Activated CD8-positive, alpha-beta memory T cell treated with anti-CD3 and anti-CD28 coated beads, Interleukin-2, amount 10 ng/mL, durations not matched to agents 7 days and 5 days (primary cell): Measurements from ENCODE around the gene ZFAND6. TPM values are rescaled to one million over a fixed set of nuclear protein-coding genes. Genes with fewer than 3 reads are reported as not detected.
"Not testable (repeated sequence)": the region's sequence is repeated elsewhere in the genome, so short reads cannot be mapped to it uniquely, and the experiment has no call there.

Experiments
- ATAC-seq: fragments of 150-1000 bp; cut with Tn5 transposase; one replicate; pipeline ENCODE4 v1.10.0; 2021; ENCODE audit warnings: moderate library complexity
- CTCF ChIA-PET: fragments of 350-600 bp; sonication (Branson Sonifier 250); formaldehyde crosslinking; loops from one replicate; lab custom pipeline; 2021; ENCODE audit warnings: antibody characterized with exemption; lab: Charles Lee
- DNase-seq: peaks from one replicate; pipeline ENCODE4 v3.0.0-alpha.2; 2020
- H3K27ac Mint-ChIP-seq: one replicate; pipeline ENCODE4 v1.8.0; 2021; ENCODE audit warnings: mild to moderate bottlenecking, mixed read lengths
- H3K27me3 Mint-ChIP-seq: one replicate; pipeline ENCODE4 v1.8.0; 2021; ENCODE audit warnings: mixed read lengths
- H3K36me3 Mint-ChIP-seq: one replicate; pipeline ENCODE4 v1.8.0; 2021; ENCODE audit warnings: mild to moderate bottlenecking, mixed read lengths
- H3K4me1 Mint-ChIP-seq: one replicate; pipeline ENCODE4 v1.8.0; 2021; ENCODE audit warnings: mixed read lengths
- H3K4me3 Mint-ChIP-seq: one replicate; pipeline ENCODE4 v1.8.0; 2021; ENCODE audit warnings: mild to moderate bottlenecking, moderate library complexity, mixed read lengths
- H3K9me3 Mint-ChIP-seq: one replicate; pipeline ENCODE4 v1.8.0; 2022; ENCODE audit warnings: low read depth, mixed read lengths
- total RNA-seq, 2 experiments: library from RNA; stranded (reverse); gene quantifications; one replicate each; pipeline ENCODE4 v1.2.3, GENCODE V29; 2021

The ZFAND6 gene
- total RNA-seq, 2 experiments from 2014 or later, result 36.7 to 42.1 TPM

DNA sequence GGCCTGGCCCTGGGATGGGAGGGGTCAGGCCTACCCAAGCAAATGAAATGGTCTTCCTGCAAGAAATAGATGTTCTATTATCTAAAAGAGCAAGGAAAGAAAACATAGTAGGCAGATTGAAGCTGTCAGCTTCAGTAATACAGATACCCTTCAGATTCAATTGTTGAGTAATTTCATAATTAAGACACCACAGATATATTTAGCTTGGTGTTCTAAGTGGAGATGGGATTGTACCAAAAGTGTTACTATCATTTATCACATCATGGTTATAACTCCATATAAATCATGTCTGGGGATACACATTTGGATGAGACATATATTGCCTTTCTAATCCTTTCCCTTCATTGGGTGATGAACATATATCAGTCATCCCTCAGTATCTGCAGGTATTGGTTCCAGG, 51.4 kb downstream of the ZFAND6 start:
- CTCF ChIA-PET, result no interaction called here

DNA sequence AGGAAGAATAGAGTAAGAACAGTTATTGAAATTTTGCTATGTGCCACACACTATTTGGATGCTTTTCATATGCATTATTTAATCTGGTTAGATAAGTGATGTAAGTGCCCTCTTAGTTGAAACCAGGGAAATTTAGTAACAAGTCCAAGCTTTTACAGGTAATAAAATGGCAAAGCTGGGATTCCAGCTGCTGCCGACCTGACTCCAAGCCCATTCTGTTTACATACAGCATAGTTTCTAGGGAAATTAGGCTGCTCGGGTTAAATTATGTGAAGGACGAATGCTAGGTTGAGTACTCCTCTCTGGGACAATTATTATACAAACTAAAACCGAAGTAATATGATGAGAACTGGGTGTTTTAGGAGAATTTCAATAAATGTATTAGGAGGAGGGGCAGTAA, 54.6 kb downstream of the ZFAND6 start:
- no peak overlapping the region for H3K27ac Mint-ChIP-seq
- DNase-seq (no peak), ATAC-seq (no peak)
- no peaks in the 10 kb centered on the region for H3K9me3 Mint-ChIP-seq
- peaks cover 1% of the 10 kb centered on the region for H3K36me3 Mint-ChIP-seq
- peaks cover 4% of the 10 kb centered on the region for H3K4me1 Mint-ChIP-seq
- no peaks in the 10 kb centered on the region for H3K27me3 Mint-ChIP-seq
- H3K4me3 Mint-ChIP-seq, result no peak overlapping the region
- CTCF ChIA-PET, result no interaction called here

More for the DNA sequence above, 51.4 kb downstream of the ZFAND6 start:
- no peak for ATAC-seq
- H3K27me3 Mint-ChIP-seq, result no peaks in the 10 kb centered on the region
- peaks cover 6% of the 10 kb centered on the region for H3K4me1 Mint-ChIP-seq
- peaks cover 5% of the 10 kb centered on the region for H3K36me3 Mint-ChIP-seq
- no peaks in the 10 kb centered on the region for H3K9me3 Mint-ChIP-seq
- no peak overlapping the region for H3K4me3 Mint-ChIP-seq
- DNase-seq, result no peak
- no peak overlapping the region for H3K27ac Mint-ChIP-seq

DNA sequence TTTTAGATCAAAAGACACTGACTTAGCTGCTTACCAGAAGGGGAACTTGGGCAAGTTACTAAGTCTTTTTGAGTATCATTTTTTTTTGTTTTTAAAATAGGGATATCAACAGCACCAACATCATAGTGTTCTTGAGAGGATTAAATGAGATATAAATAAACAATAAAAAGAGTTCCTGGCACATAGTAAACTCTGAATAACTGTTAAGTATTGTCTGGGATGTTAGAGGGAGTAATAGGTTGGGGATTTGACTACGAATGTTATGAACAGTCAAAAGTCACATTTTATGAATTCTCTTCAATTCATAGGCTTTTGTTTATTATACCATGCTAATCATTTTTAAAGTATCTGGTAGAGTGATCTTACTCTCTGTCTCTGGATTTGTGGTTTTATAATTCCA, 55.5 kb downstream of the ZFAND6 start:
- ATAC-seq (no peak), DNase-seq (no peak)
- Mint-ChIP-seq H3K4me3 (no peak overlapping the region), H3K36me3 (no peaks in the 10 kb centered on the region), H3K9me3 (no peaks in the 10 kb centered on the region), H3K27me3 (no peaks in the 10 kb centered on the region), H3K27ac (no peak overlapping the region), H3K4me1 (no peaks in the 10 kb centered on the region)
- CTCF ChIA-PET, result no interaction called here

DNA sequence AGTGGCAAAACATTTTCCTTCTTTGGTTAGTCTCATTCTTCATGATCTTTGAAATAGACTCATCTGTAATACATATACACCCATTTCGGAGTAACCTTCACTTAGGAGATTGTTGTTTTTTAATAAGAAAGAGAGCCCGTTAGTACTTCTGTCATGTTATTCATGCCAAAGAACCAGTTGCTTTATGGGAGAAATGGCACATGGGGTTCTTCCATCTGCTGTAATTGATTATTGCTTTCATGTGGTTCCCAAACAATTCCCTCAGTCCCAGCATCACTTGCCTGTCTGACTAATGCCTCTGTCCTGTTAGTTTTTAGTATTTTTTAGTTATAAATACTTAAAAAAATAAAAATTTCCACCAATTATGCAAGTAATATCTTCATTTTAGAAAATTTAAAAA, 59.5 kb downstream of the ZFAND6 start:
- no peaks in the 10 kb centered on the region for H3K27me3 Mint-ChIP-seq
- peaks cover 15% of the 10 kb centered on the region for H3K36me3 Mint-ChIP-seq
- ATAC-seq (no peak), DNase-seq (no peak)
- no peak overlapping the region for H3K27ac Mint-ChIP-seq
- no peaks in the 10 kb centered on the region for H3K9me3 Mint-ChIP-seq
- no peaks in the 10 kb centered on the region for H3K4me1 Mint-ChIP-seq
- H3K4me3 Mint-ChIP-seq, result no peak overlapping the region
- CTCF ChIA-PET, result no interaction called here

DNA sequence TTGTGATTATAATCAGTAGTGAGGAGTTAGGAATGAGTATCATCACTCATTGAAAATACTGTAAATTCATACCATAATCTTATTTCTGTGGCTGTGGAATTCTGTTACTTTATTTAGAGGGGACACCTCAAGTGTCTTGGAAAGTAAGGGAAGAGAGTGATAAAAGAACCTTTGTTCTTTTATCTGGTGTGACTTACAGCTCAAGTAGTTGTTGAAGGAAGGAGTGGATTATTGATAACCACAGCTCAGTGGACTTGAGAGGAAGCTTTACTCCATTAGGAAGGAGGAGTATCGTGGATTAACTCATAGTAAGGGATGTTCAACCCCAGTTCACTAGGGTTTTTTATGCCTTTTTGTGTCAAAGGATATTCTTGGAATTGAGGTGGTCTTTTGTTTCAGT, 61.2 kb downstream of the ZFAND6 start:
- ATAC-seq (no peak), DNase-seq (no peak)
- no peak overlapping the region for H3K27ac Mint-ChIP-seq
- no peaks in the 10 kb centered on the region for H3K9me3 Mint-ChIP-seq
- H3K4me3 Mint-ChIP-seq, result no peak overlapping the region
- peaks cover 19% of the 10 kb centered on the region for H3K36me3 Mint-ChIP-seq
- CTCF ChIA-PET, result no interaction called here
- peaks cover under 1% of the 10 kb centered on the region for H3K4me1 Mint-ChIP-seq
- H3K27me3 Mint-ChIP-seq, result no peaks in the 10 kb centered on the region

DNA sequence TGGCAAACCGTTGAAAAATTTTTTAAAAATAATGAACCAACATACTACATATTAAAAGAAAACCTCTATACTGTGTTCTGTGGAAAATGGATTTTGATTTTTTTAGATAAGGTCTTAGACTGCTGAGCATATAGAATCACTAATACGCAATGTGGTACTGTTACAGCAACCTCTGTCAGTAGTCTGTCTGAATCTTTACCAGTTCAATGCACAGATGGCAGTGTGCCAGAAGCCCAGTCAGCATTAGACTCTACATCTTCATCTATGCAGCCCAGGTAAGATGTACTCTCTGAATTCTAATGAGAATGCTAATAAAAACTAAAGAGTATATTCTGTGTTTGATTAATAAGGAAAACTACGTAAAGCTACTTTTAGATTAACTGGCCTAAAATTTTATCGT, 62.1 kb downstream of the ZFAND6 start:
- CTCF ChIA-PET, result no interaction called here
- Mint-ChIP-seq H3K27me3 (no peaks in the 10 kb centered on the region), H3K27ac (no peak overlapping the region), H3K4me3 (no peak overlapping the region), H3K36me3 (peaks cover 29% of the 10 kb centered on the region), H3K4me1 (peaks cover 9% of the 10 kb centered on the region), H3K9me3 (no peaks in the 10 kb centered on the region)
- DNase-seq (no peak), ATAC-seq (no peak)

DNA sequence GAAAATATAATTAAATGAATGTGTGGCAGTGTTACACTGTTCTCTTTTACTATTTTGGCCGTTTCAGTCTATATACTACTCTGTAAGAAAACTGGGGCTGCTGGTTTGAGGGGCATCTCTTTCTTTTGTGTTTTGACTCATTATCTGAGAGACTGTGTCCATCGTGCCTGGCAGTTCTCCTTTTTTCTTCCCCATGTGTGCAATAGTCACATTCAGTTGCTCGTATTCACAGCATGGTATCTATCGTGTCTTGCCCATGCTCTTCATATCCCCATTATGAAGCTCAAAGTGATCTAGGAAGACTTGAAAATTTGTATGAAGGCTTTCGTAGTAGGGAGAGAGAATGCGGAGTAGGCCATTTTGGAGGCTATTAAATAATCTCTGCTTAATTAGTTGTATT, 63.6 kb downstream of the ZFAND6 start:
- no peak overlapping the region for H3K27ac Mint-ChIP-seq
- H3K27me3 Mint-ChIP-seq, result no peaks in the 10 kb centered on the region
- CTCF ChIA-PET, result interaction anchor here (0.6 kb wide), 1 partner anchor 959 kb away, joined by 3 read pairs; no protein-coding TSS in a partner anchor
- ATAC-seq, result no peak
- H3K4me1 Mint-ChIP-seq, result peaks cover 11% of the 10 kb centered on the region
- no peak for DNase-seq
- no peaks in the 10 kb centered on the region for H3K9me3 Mint-ChIP-seq
- H3K4me3 Mint-ChIP-seq, result no peak overlapping the region
- H3K36me3 Mint-ChIP-seq, result peaks cover 29% of the 10 kb centered on the region

DNA sequence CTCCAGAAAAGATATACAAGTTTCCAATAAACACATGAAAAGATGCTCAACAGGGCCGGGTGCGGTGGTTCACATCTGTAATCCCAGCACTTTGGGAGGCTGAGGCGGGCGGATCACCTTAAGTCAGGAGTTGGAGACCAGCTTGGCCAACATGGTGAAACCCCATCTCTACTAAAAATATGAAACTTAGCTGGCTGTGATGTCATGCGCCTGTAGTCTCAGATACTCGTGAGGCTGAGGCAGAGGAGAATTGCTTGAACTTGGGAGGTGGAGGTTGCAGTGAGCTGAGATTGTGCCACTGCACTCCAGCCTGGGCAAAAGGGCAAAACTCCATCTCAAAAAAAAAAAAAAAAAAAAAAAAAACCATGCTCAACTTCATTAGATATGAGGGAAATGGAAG, 67.8 kb downstream of the ZFAND6 start:
- H3K4me3 Mint-ChIP-seq, H3K9me3 Mint-ChIP-seq, H3K27ac Mint-ChIP-seq, H3K27me3 Mint-ChIP-seq, CTCF ChIA-PET, ATAC-seq, DNase-seq: not testable (repeated sequence)
- H3K4me1 Mint-ChIP-seq, result peaks cover 11% of the 10 kb centered on the region
- H3K36me3 Mint-ChIP-seq, result peaks cover 31% of the 10 kb centered on the region

DNA sequence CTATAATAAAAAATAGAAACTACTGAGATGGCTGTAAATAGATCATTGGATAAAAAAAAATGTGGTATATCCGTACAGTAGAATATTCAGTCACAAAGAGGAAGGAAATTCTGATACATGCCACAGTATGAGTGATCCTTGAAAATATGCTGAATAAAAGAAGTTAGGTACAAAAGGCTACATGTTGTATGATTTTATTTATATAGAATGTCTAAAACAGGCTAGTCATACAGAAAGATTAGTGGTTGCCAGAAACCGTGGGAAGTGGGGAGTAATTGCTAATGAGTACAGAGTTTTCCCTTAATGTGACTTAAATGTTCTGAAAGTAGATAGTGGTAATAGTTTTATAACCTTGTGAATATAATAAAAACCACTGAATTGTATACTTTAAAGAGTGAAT, 68.4 kb downstream of the ZFAND6 start:
- CTCF ChIA-PET, result no interaction called here
- no peak for ATAC-seq
- Mint-ChIP-seq H3K4me1 (peaks cover 11% of the 10 kb centered on the region), H3K27ac (no peak overlapping the region), H3K9me3 (no peaks in the 10 kb centered on the region), H3K4me3 (no peak overlapping the region), H3K36me3 (peaks cover 32% of the 10 kb centered on the region), H3K27me3 (no peaks in the 10 kb centered on the region)
- no peak for DNase-seq

DNA sequence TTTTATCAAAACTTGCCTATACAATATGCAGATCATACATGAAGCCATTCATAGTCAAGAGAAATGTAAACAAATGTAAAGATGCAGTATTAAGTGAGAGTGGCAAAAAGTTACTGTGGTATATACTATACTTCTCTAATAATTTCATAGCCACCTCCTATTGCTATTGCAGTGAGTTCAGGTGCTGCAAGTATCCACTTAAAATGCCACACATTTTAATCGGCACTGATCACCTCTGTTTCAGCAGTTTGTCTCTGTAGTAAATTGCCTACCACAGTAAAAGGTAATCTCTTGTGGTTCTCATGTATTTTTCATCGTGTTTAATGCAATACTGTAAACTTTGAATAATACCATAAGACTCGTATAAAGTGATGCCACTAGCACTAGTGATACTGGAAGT, 72.9 kb downstream of the ZFAND6 start:
- Mint-ChIP-seq H3K27me3 (no peaks in the 10 kb centered on the region), H3K4me1 (peaks cover 2% of the 10 kb centered on the region), H3K4me3 (no peak overlapping the region), H3K27ac (no peak overlapping the region), H3K36me3 (peaks cover 23% of the 10 kb centered on the region), H3K9me3 (no peaks in the 10 kb centered on the region)
- DNase-seq, result no peak
- CTCF ChIA-PET, result interaction anchor here (0.7 to 1.7 kb wide), 2 partner anchors 19 to 28 kb away, joined by 3 to 4 read pairs; no protein-coding TSS in a partner anchor
- ATAC-seq, result no peak

DNA sequence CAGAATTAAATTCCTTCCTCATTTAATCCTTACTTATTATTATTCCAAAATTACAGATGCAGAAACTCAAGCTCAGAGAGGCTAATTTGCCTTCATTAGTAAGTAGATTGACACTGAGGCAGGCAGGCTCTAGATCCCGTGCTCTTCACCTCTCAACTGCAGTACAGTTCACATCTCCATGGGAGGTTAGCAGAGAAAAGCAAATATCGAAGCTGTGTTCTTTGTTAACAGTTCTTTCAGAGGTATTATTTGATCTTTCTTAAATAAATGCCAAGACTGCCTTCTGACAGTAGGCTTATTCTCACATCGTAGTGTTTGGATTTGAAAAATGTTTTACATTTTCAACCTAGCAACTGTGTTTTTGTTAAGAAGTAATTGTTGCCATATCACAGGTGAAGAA, 77.4 kb downstream of the ZFAND6 start:
- DNase-seq (no peak), ATAC-seq (no peak)
- H3K4me1 Mint-ChIP-seq, result no peaks in the 10 kb centered on the region
- peaks cover 25% of the 10 kb centered on the region for H3K36me3 Mint-ChIP-seq
- H3K27ac Mint-ChIP-seq, result no peak overlapping the region
- CTCF ChIA-PET, result no interaction called here
- H3K27me3 Mint-ChIP-seq, result no peaks in the 10 kb centered on the region
- no peak overlapping the region for H3K4me3 Mint-ChIP-seq
- no peaks in the 10 kb centered on the region for H3K9me3 Mint-ChIP-seq

DNA sequence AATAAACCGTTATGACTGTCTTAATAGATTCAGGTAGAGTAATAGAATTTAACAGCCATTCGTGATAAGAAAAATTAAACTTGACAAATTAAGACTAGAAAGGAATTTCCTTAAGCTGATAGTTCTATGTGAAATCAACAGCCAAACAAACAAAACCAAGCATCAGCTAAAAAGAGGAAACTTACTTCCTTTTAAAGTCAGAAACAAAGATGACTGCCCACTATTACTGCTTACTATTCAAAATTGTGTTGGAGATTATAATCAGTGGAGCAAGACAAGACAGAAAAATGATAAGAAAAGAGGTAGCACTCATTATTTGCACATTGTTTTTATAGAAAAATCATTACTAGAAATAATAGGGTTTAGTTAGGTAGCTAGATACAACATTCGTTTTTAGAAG, 79.5 kb downstream of the ZFAND6 start:
- Mint-ChIP-seq H3K27me3 (peaks cover 5% of the 10 kb centered on the region), H3K4me1 (no peaks in the 10 kb centered on the region), H3K36me3 (peaks cover 20% of the 10 kb centered on the region), H3K4me3 (no peak overlapping the region), H3K9me3 (no peaks in the 10 kb centered on the region), H3K27ac (no peak overlapping the region)
- ATAC-seq (no peak), DNase-seq (no peak)
- CTCF ChIA-PET, result no interaction called here

DNA sequence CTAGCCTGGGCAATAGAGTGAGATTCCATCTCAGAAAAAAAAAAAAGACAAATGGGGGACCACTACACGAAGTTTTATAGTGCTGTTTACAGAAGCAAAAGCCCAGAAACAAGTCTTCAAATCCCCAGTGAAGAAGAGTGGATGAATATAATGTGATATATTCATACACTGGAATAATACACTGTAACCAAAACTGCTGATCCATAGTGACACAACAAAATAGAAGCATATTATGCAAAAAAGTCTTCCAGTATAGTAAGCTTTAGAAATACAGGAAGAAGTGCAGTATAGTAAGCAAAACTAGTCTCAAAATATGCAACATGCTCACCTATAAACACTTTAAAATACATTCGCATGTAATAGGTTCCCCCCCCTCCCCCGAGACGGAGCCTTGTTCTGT, 81.4 kb downstream of the ZFAND6 start:
- Mint-ChIP-seq H3K9me3 (no peaks in the 10 kb centered on the region), H3K27ac (no peak overlapping the region), H3K27me3 (peaks cover 8% of the 10 kb centered on the region), H3K36me3 (peaks cover 9% of the 10 kb centered on the region), H3K4me3 (no peak overlapping the region), H3K4me1 (no peaks in the 10 kb centered on the region)
- DNase-seq (no peak), ATAC-seq (no peak)
- CTCF ChIA-PET, result interaction anchor here (0.7 kb wide), 1 partner anchor 1136 kb away, joined by 3 read pairs; no protein-coding TSS in a partner anchor

DNA sequence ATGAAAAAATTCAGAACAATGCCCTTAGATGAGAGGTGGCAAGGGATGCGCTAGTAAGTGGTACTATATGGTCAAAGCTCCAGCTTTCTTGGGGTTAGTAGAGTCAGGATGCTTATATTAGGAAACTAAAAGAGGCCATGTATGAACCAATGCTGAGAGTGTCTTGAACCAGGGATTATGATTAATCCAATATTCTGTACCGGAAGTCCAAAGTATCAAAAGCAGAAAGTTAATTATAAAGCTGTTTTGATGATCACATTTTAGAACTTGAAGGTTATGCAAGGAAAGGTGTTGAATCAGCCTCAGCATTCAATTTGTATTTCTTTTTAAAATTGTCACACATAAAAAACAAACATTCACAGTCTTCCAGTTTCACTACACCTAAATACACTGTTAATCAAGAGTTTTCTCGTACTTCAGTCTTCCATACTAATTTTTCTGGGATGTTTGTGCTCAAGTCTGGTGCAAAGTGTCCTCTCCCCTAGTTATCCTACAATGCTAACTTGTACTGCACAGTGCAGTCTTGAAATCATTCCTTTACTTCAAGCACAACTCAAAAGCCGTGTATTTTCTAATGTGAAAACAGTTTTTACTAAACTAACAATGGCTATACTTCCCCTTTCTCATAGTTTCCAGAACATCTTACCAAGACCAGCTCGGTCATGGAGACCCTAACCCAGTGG, 82.6 kb downstream of the ZFAND6 start:
- Mint-ChIP-seq H3K9me3 (no peaks in the 10 kb centered on the region), H3K36me3 (peaks cover 9% of the 10 kb centered on the region), H3K4me1 (no peaks in the 10 kb centered on the region), H3K27ac (no peak overlapping the region), H3K27me3 (peaks cover 13% of the 10 kb centered on the region), H3K4me3 (no peak overlapping the region)
- ATAC-seq (no peak), DNase-seq (no peak)
- CTCF ChIA-PET, result interaction anchor here (1.2 kb wide), 1 partner anchor 10 kb away, joined by 3 read pairs; no protein-coding TSS in a partner anchor
